Dermis microvascular lymphatic vessel endothelial cell (primary cell): Measurements from ENCODE around the gene LPAR1. TPM values are rescaled to one million over a fixed set of nuclear protein-coding genes. Genes with fewer than 3 reads are reported as not detected.

Experiments
- DNase-seq, 2 donors: peaks; one replicate each; pipeline versions ENCODE4 v3.0.0 to v3.0.0-alpha.2; 2010; ENCODE audit warnings: low read depth in 2 of 2
- total RNA-seq: library from RNA; depleted of rRNA; stranded (reverse); fragments of >200 nt; gene quantifications from 2 replicates; pipeline ENCODE4 v1.2.1, GENCODE V29; 2014

Gene LPAR1
- total RNA-seq, 1 donor from 2014 or later = not detected

GRCh38 chr9:110958847-110959246 is 79.4 kb downstream of the LPAR1 start:
- no peak for DNase-seq

- DNase-seq = no peak
Observed at GRCh38 chr9:110954822-110955291, 83.4 kb downstream of the LPAR1 start.

GRCh38 chr9:110952540-110952859 is 85.8 kb downstream of the LPAR1 start:
- no peak for DNase-seq

DNA sequence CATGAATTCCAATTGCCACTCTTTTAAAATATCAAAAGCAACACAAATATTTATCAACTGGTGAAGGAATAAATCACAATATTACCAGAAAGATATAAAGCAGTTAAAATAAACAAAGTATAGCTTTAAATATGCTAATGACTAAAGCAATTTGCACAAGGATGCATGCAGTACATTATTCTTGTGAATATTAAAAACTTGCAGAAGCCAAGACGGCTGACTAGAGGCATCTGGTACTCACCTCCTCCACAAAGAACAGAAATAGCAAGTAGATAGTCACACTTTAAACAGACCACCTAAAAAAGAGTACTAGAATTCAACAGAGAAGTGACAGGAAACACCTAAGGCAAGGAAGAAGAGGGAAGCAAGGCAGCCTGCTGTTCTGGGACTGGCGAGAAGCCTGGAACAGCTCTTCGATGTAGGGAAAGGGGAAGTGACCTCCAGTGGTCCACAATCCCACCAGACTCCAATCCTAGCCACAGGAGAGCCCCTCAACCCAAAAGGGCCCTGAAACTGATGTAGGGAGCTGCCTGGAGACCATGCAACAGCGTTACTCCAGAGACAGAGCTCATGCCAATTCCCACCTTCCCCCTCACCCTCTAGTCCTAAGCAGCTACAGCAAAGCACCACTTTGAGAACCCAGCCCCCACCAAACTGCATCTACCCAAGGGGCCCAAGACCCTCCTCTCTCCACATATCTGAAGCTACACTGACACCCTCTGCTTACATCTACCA is 86.3 kb downstream of the LPAR1 start:
- DNase-seq = no peak

DNA sequence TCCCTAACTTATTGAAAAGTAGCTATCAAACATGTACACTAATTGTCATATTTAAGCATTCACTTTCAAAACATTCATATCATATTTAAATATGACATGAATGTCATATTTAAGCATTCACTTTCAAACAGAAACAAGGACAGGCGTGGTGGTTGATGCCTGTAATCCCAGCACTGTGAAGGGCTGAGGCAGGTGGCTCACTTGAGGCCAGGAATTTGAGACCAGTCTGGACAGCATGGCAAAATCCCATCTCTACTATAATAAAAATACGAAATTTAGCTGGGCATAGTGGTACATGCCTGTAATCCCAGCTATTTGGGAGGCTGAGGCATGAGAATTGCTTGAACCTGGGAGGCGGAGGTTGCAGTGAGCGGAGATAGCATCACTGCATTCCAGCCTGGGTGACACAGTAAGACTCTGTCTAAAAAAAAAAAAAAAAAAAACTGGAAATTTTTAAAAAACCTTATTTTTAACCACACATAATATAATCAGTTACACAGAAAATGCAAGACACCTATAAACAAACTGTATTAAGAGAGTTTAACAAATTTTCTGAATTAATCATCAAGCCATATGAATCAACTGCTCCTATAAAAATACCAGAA is 88.1 kb downstream of the LPAR1 start:
- DNase-seq = no peak

GRCh38 chr9:110949081-110949480 is 89.2 kb downstream of the LPAR1 start:
- no peak for DNase-seq

GRCh38 chr9:110947491-110948044 is 90.7 kb downstream of the LPAR1 start:
- DNase-seq = no peak

- no peak for DNase-seq
Observed at GRCh38 chr9:110942522-110942921, 95.7 kb downstream of the LPAR1 start.

GRCh38 chr9:110940951-110941557 is 97.2 kb downstream of the LPAR1 start:
- DNase-seq = no peak

- DNase-seq = no peak
Observed at GRCh38 chr9:110939573-110939972, 98.7 kb downstream of the LPAR1 start.

DNA sequence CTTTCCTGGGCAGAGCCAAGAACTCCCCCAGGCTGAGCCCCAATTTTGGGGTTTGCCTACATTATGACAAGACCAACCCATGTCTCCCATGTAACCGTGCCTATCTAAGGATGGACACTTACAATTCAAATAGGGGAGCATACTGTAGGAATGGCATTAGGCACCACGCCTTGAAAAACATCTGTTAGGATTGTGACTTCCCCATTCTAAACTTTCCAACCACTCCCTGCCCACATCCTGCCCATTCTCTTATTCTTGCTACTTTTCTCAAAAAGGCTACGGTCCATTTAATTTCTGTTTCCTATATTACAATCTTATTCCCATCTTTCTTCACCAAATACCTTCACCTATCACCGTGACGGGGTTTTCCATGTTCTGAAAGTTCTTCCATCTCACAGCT is 99.2 kb downstream of the LPAR1 start:
- no peak for DNase-seq

GRCh38 chr9:110938242-110938641 is 100.0 kb downstream of the LPAR1 start:
- no peak for DNase-seq

GRCh38 chr9:110936719-110937452 is 101.4 kb downstream of the LPAR1 start:
- no peak for DNase-seq

DNA sequence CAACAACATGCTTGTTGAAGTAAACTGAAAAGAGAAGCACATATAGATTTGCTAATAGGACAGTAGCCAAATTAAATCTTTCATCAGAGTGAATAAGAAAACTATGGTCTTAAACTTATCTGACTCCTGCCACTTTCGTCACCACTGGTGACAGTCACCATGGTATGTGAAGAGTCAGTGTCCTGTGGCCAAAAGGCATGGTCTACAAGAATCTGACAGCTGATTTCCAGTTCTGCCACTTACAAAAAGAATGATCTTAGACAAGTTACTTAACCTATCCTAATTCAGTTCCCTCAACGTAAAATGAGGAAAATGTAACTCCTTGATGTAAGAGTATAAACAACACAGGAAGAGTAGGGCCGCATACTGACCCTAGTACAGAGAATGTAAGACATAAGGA is 102.0 kb downstream of the LPAR1 start:
- no peak for DNase-seq

GRCh38 chr9:110935829-110936228 is 102.4 kb downstream of the LPAR1 start:
- no peak for DNase-seq

- no peak for DNase-seq
Observed at GRCh38 chr9:110933350-110934001, 104.8 kb downstream of the LPAR1 start.

GRCh38 chr9:110932863-110933262 is 105.4 kb downstream of the LPAR1 start:
- no peak for DNase-seq

DNA sequence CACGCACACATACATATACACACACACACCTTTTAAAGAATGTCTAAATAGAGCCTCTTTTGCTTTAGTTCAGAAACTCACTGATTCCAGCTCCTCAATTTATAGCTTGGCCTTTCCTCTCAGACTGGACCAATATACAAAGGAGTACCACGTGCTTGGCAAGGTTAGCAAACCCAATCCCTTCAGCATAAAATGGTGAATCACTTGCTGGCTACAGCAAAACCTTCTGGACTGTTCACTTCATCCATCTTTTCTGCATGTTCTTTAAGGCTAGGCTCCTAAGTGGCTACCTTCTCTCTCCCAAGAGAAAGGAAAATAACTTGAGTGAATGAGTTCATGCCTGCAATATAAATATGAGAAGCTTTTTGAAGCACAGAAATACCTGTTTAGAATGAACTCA is 109.7 kb downstream of the LPAR1 start:
- no peak for DNase-seq

GRCh38 chr9:110926828-110927487 is 111.3 kb downstream of the LPAR1 start:
- no peak for DNase-seq

GRCh38 chr9:110923601-110924000 is 114.7 kb downstream of the LPAR1 start:
- no peak for DNase-seq

DNA sequence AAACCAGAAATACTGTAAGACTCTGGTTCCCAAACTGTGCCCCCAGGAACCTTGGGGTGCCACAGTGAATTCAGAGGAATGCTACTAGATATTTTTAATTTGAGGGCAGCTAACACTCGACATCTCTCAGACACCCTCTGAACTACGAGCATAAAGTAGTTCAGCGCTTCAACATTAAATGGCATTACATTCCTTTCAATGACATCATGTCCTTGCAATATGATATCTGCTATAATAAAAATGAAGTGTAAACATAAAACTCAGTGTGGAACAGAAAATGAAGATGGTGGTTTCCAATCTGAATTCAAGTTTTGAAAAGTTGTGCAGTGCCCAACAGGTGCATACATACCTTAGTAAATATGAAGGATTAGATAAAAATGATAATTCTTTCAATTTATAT is 116.1 kb downstream of the LPAR1 start:
- no peak for DNase-seq
